ENCODE measurements around the gene ITPKC.

Gene ITPKC

GRCh38 chr19:40718774-40719391 lies 2.0 kb downstream of the ITPKC start:
- POLR2A ChIA-PET (ENCODE audit: low non-redundant PET) = interaction anchor here (1.1 kb wide), 1 partner anchor 32 kb away, joined by 4 read pairs; the partner anchor contains the start of genes ACTMAP and SNRPA
- CTCF ChIA-PET = interaction anchor here (0.6 to 1.0 kb wide), 3 partner anchors 16 to 1322 kb away, joined by 3 to 4 read pairs (median 3); no protein-coding TSS in a partner anchor
- DNase-seq (ENCODE audit: low spot score) = peak; percentile 87
- H3K27ac ChIP-seq = peak overlapping the region; percentile 100
- TF ChIP-seq CTCF (conservative IDR thresholded peaks at IDR 0.05; ENCODE audit: low read depth) = no peak

- ChIA-PET CTCF (interaction anchor here (0.6 to 1.0 kb wide), 3 partner anchors 17 to 1322 kb away, joined by 3 to 4 read pairs (median 3); no protein-coding TSS in a partner anchor), POLR2A (ENCODE audit: low non-redundant PET) (interaction anchor here (1.1 kb wide), 1 partner anchor 31 kb away, joined by 4 read pairs; the partner anchor contains the start of genes ACTMAP and SNRPA)
- H3K27ac ChIP-seq = peak overlapping the region; percentile 100
- DNase-seq (ENCODE audit: low spot score) = no peak
- TF ChIP-seq CTCF (conservative IDR thresholded peaks at IDR 0.05; ENCODE audit: low read depth) = no peak
Observed at GRCh38 chr19:40719414-40719894, 2.5 kb downstream of the ITPKC start.

- no peak for TF ChIP-seq CTCF (conservative IDR thresholded peaks at IDR 0.05; ENCODE audit: low read depth)
- CTCF ChIA-PET = interaction anchor here (0.7 to 0.8 kb wide), 2 partner anchors 31 to 86 kb away, joined by 3 to 4 read pairs; no protein-coding TSS in a partner anchor
- POLR2A ChIA-PET (ENCODE audit: low non-redundant PET) = interaction anchor here (0.7 kb wide), 1 partner anchor 53 kb away, joined by 3 read pairs; no protein-coding TSS in a partner anchor
- no peak for DNase-seq (ENCODE audit: low spot score)
- peak overlapping the region; percentile 100 for H3K27ac ChIP-seq
Observed at GRCh38 chr19:40721140-40721486, 4.2 kb downstream of the ITPKC start.

GRCh38 chr19:40721936-40722661 lies 5.2 kb downstream of the ITPKC start:
- TF ChIP-seq CTCF (conservative IDR thresholded peaks at IDR 0.05; ENCODE audit: low read depth) = no peak
- POLR2A ChIA-PET (ENCODE audit: low non-redundant PET) = no interaction called here
- peak overlapping the region; percentile 100 for H3K27ac ChIP-seq
- DNase-seq (ENCODE audit: low spot score) = peak; percentile 49
- CTCF ChIA-PET = interaction anchor here (0.7 kb wide), 1 partner anchor 30 kb away, joined by 3 read pairs; no protein-coding TSS in a partner anchor

- TF ChIP-seq CTCF (conservative IDR thresholded peaks at IDR 0.05; ENCODE audit: low read depth) = no peak
- ChIA-PET POLR2A (ENCODE audit: low non-redundant PET) (no interaction called here), CTCF (no interaction called here)
- no peak for DNase-seq (ENCODE audit: low spot score)
- H3K27ac ChIP-seq = peak overlapping the region; percentile 100
Observed at GRCh38 chr19:40723661-40724254, 6.8 kb downstream of the ITPKC start.

GRCh38 chr19:40724315-40724714 lies 7.4 kb downstream of the ITPKC start:
- POLR2A ChIA-PET (ENCODE audit: low non-redundant PET) = interaction anchor here (0.6 kb wide), 1 partner anchor 8 kb away, joined by 3 read pairs; the partner anchor contains the start of genes COQ8B and ITPKC
- TF ChIP-seq CTCF (conservative IDR thresholded peaks at IDR 0.05; ENCODE audit: low read depth) = no peak
- CTCF ChIA-PET = no interaction called here
- H3K27ac ChIP-seq = peak overlapping the region; percentile 100
- DNase-seq (ENCODE audit: low spot score) = no peak
